Smooth muscle cell (in vitro differentiated cells): Measurements from ENCODE around the gene OPRPN. TPM values are rescaled to one million over a fixed set of nuclear protein-coding genes. Genes with fewer than 3 reads are reported as not detected.

ENCODE experiments used
- DNase-seq: peaks from one replicate; lab custom pipeline; 2025; ENCODE audit not compliant: unreplicated experiment; lab: John Stamatoyannopoulos, UW
- H2AFZ ChIP-seq: fragments of 200-600 bp; sonication (generic); 2 replicates; pipeline ENCODE4 v1.6.0; 2016; ENCODE audit warnings: antibody characterized with exemption, low read depth, mild to moderate bottlenecking
- H3F3A ChIP-seq: fragments of 200-600 bp; sonication (generic); 2 replicates; pipeline ENCODE4 v1.6.0; 2017; ENCODE audit warnings: antibody characterized with exemption, low read depth
- H3K27ac ChIP-seq: fragments of 200-600 bp; sonication (generic); 2 replicates; pipeline ENCODE4 v1.5.1; 2016; ENCODE audit warnings: low read depth, mild to moderate bottlenecking
- H3K27me3 ChIP-seq: fragments of 200-600 bp; sonication (generic); 2 replicates; pipeline ENCODE4 v1.6.1; 2016; ENCODE audit warnings: low read depth, mild to moderate bottlenecking
- H3K36me3 ChIP-seq: fragments of 200-600 bp; sonication (generic); 2 replicates; pipeline ENCODE4 v1.5.1; 2016; ENCODE audit warnings: low read depth
- H3K4me1 ChIP-seq: fragments of 200-600 bp; sonication (generic); 2 replicates; pipeline ENCODE4 v1.5.1; 2016; ENCODE audit warnings: low read depth
- H3K4me2 ChIP-seq: fragments of 200-600 bp; sonication (generic); 2 replicates; pipeline ENCODE4 v1.6.0; 2016; ENCODE audit warnings: mild to moderate bottlenecking
- H3K4me3 ChIP-seq: fragments of 200-600 bp; sonication (generic); 2 replicates; pipeline ENCODE4 v1.5.1; 2016; ENCODE audit warnings: mild to moderate bottlenecking
- H3K79me2 ChIP-seq: fragments of 200-600 bp; sonication (generic); 2 replicates; pipeline ENCODE4 v1.6.0; 2016; ENCODE audit warnings: low read depth, mild to moderate bottlenecking
- H3K9ac ChIP-seq: fragments of 200-600 bp; sonication (generic); 2 replicates; pipeline ENCODE4 v1.6.0; 2016; ENCODE audit warnings: low read depth
- H3K9me3 ChIP-seq: fragments of 200-600 bp; sonication (generic); replicated peaks from 2 replicates; pipeline ENCODE4 v1.5.1; 2016; ENCODE audit warnings: low read depth
- H4K20me1 ChIP-seq: fragments of 200-600 bp; sonication (generic); 2 replicates; pipeline ENCODE4 v1.6.0; 2016; ENCODE audit warnings: low read depth
- CTCF ChIP-seq: fragments of 200-600 bp; sonication (generic); IDR thresholded peaks from 2 replicates; pipeline ENCODE4 v1.5.1; 2017; ENCODE audit warnings: borderline replicate concordance, mild to moderate bottlenecking, antibody characterized with exemption; ENCODE audit not compliant: insufficient read depth, poor library complexity, severe bottlenecking
- WGBS: methylation state at CpG from one replicate; pipeline ENCODE4 v1.1.7; 2016; ENCODE audit warnings: low lambda C conversion rate; 5-methylcytosine and 5-hydroxymethylcytosine counted together
- polyA plus RNA-seq: library from polyadenylated mRNA; unstranded; fragments of >200 nt; fragmentation: Nextera tagmentation; extraction: Ambion mirVana; gene quantifications from 2 replicates; pipeline ENCODE4 v1.2.1, GENCODE V29; 2016
- total RNA-seq: library from RNA; depleted of rRNA; stranded (reverse); fragments of >200 nt; gene quantifications from 2 replicates; pipeline ENCODE4 v1.2.3, GENCODE V29; 2014

Gene OPRPN
- total and polyA plus RNA-seq, 2 experiments from 2014 or later, result not detected

DNA sequence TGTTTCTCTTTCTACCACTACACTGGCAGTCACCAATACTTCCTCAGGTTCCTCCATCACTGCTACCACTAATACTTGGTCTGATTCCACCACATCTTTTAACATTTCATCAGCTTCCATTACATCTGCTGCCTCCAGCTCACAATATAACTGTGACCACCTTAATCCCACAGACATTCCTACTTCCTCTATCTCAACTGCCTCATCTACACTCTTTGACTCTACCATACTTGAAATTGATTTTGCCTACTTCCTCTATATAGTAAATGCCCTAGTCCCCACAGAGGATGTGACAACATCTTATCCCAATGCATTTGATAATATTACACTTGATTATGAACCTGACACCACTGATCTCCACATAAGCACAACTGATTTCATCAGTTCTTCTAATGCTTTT is 29.0 kb downstream of the OPRPN start:
- H3F3A ChIP-seq, result no peaks in the 10 kb centered on the region
- DNase-seq, result no peak
- H3K9ac ChIP-seq, result no peak overlapping the region
- H3K4me3 ChIP-seq, result no peak overlapping the region
- H3K27me3 ChIP-seq, result no peaks in the 10 kb centered on the region
- no peak overlapping the region for H3K27ac ChIP-seq
- TF ChIP-seq CTCF, result no peak
- H3K9me3 ChIP-seq, result no peaks in the 10 kb centered on the region
- H3K4me2 ChIP-seq, result no peak overlapping the region
- no peaks in the 10 kb centered on the region for H3K79me2 ChIP-seq
- H3K4me1 ChIP-seq, result no peaks in the 10 kb centered on the region
- no peaks in the 10 kb centered on the region for H3K36me3 ChIP-seq
- H4K20me1 ChIP-seq, result no peaks in the 10 kb centered on the region
- H2AFZ ChIP-seq, result no peak overlapping the region

GRCh38 chr4:70437197-70437596 is 39.5 kb downstream of the OPRPN start:
- no peaks in the 10 kb centered on the region for H3K36me3 ChIP-seq
- H3K9ac ChIP-seq, result no peak overlapping the region
- no peaks in the 10 kb centered on the region for H3F3A ChIP-seq
- H3K27ac ChIP-seq, result no peak overlapping the region
- H2AFZ ChIP-seq, result no peak overlapping the region
- no peak for DNase-seq
- WGBS, result 46% methylated on average over 7 of the region's 7 CpGs
- H3K4me1 ChIP-seq, result no peaks in the 10 kb centered on the region
- no peaks in the 10 kb centered on the region for H3K79me2 ChIP-seq
- H3K27me3 ChIP-seq, result no peaks in the 10 kb centered on the region
- H3K9me3 ChIP-seq, result no peaks in the 10 kb centered on the region
- TF ChIP-seq CTCF, result no peak
- H3K4me3 ChIP-seq, result no peak overlapping the region
- no peak overlapping the region for H3K4me2 ChIP-seq
- no peaks in the 10 kb centered on the region for H4K20me1 ChIP-seq

- H3K79me2 ChIP-seq, result no peaks in the 10 kb centered on the region
- no peak for TF ChIP-seq CTCF
These were observed 44.7 kb downstream of the OPRPN start for GRCh38 chr4:70442474-70442873.

DNA sequence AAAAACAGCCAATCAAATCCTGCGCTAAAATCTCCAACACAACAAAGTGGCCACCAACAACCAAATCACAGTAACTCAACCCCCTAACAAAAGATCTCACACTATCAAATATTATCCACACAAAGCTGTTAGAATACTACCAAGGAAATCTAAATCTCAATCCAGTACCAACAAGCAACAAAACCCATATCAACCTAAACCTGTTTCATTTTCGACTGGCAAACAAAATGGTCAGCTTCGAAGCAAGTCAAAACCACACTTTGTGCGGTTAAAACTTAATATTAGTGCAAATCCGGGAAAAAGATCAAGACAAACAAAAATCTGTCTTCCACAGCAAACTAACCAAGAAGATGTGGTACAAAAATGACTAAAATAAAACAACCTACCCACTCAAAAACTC is 45.6 kb downstream of the OPRPN start:
- TF ChIP-seq CTCF, result no peak
- no peaks in the 10 kb centered on the region for H3K4me1 ChIP-seq
- no peaks in the 10 kb centered on the region for H3K79me2 ChIP-seq
- H2AFZ ChIP-seq, result no peak overlapping the region
- no peak overlapping the region for H3K4me3 ChIP-seq
- DNase-seq, result no peak
- 88% methylated on average over 5 of the region's 5 CpGs for WGBS
- H4K20me1 ChIP-seq, result no peaks in the 10 kb centered on the region
- no peaks in the 10 kb centered on the region for H3K36me3 ChIP-seq
- H3K27me3 ChIP-seq, result no peaks in the 10 kb centered on the region
- H3K9ac ChIP-seq, result no peak overlapping the region
- no peak overlapping the region for H3K4me2 ChIP-seq
- H3K27ac ChIP-seq, result no peak overlapping the region
- H3K9me3 ChIP-seq, result no peaks in the 10 kb centered on the region
- no peaks in the 10 kb centered on the region for H3F3A ChIP-seq

More at GRCh38 chr4:70442474-70442873, 44.7 kb downstream of the OPRPN start:
- H3K9me3 ChIP-seq, result no peaks in the 10 kb centered on the region
- no peak overlapping the region for H3K4me2 ChIP-seq
- H2AFZ ChIP-seq, result no peak overlapping the region
- H3K9ac ChIP-seq, result no peak overlapping the region
- H3K36me3 ChIP-seq, result no peaks in the 10 kb centered on the region
- no peaks in the 10 kb centered on the region for H3F3A ChIP-seq
- no peak for DNase-seq
- no peak overlapping the region for H3K4me3 ChIP-seq
- no peaks in the 10 kb centered on the region for H3K4me1 ChIP-seq
- no peaks in the 10 kb centered on the region for H4K20me1 ChIP-seq
- no peak overlapping the region for H3K27ac ChIP-seq
- H3K27me3 ChIP-seq, result no peaks in the 10 kb centered on the region
